ENCODE measurements around the gene NOTCH2.
"Not testable (repeated sequence)": the region's sequence is repeated elsewhere in the genome, so short reads cannot be mapped to it uniquely, and the experiment has no call there.

NOTCH2 gene

GRCh38 chr1:120069067-120069919, at the start of gene NOTCH2:
Gene NOTCH2 (minus strand): TSS chr1:120069662. CDS start chr1:120069406, 256 bp downstream.
- DNase-seq, result not testable (repeated sequence)

- not testable (repeated sequence) for DNase-seq
Observed at GRCh38 chr1:120117371-120118177, 48.1 kb upstream of the NOTCH2 start.

- not testable (repeated sequence) for DNase-seq
Observed at GRCh38 chr1:120116094-120116493, 46.6 kb upstream of the NOTCH2 start.

DNA sequence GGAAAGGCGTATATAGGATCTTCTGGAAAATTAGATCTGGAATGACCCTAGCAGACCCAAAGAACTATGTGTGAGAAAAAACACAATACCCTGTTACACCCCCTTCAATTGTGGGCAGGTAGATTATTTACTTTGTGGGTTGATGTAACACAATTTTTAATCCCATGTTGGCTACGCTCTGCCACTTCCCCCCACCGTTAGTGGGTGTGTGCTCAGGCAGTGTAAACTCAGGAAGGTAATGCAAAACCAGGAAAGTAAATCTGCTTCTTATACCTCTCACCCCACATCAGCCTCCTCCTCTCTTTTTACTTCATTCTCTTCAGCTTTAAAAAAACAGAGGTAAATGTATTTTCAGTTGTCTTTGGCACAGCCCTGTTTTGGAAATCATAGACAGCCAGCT, 43.7 kb upstream of the NOTCH2 start:
- not testable (repeated sequence) for DNase-seq

GRCh38 chr1:120112212-120112611, 42.8 kb upstream of the NOTCH2 start:
- DNase-seq, result not testable (repeated sequence)

GRCh38 chr1:120111771-120112170, 42.3 kb upstream of the NOTCH2 start:
- not testable (repeated sequence) for DNase-seq

GRCh38 chr1:120111008-120111407, 41.5 kb upstream of the NOTCH2 start:
- DNase-seq, result not testable (repeated sequence)

- not testable (repeated sequence) for DNase-seq
Observed at GRCh38 chr1:120109656-120110055, 40.2 kb upstream of the NOTCH2 start.

DNA sequence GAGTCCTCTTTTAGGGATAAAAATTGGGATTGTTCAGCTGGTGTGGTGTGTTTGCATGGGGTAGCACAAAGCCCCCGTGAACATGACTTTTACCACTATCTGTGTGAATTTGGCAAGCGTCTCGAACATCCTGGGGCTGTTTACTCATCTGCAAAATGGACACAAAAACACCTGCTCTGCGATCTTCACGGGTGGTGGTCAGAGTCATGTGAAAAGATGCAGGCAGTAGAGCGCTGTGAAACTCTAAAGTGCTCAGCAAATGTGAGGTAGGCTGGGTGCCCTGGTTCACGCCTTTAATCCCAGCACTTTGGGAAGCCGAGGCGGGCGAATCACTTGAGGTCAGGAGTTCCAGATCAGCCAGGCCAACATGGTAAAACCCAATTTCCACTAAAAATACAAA, 39.7 kb upstream of the NOTCH2 start:
- DNase-seq, result not testable (repeated sequence)

DNA sequence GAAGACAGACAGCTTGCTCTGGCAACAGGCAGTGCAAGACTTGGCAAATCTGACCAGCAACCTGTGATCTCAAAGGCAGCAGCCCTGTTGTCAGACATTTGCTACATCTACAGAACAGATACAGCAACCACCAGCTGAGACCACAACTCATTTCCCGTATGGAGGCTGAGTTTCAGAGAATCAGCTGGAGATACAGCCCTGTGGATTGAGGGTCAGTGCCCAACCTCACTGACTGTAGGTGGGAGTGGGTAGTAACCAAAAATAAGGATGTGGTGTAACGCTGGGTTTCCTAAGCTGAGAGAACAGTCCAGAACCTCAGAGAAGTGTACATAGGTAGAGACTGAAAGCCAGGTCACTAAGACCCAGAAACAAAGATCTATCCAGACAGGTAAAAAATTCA, 35.8 kb upstream of the NOTCH2 start:
- DNase-seq, result not testable (repeated sequence)

DNA sequence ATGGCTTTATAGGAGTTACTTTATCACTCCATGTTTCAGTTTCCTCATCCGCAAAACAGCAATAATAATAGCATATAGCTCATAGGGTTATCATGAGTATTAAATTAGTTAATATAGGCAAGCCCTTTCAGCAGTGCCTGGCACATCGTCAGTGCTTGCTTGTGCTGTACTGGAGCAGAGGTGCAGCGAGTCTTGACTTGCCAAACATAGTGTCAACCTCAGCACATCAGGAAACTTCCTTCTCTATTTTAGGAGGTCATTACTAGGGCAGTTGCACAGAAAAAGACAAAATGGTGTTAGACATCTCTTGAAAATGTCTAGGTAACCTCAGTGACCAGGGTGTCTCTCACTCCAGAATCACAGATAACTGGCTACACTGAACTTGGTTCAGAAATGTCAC, 34.3 kb upstream of the NOTCH2 start:
- not testable (repeated sequence) for DNase-seq

GRCh38 chr1:120101593-120101992, 32.1 kb upstream of the NOTCH2 start:
- not testable (repeated sequence) for DNase-seq

DNA sequence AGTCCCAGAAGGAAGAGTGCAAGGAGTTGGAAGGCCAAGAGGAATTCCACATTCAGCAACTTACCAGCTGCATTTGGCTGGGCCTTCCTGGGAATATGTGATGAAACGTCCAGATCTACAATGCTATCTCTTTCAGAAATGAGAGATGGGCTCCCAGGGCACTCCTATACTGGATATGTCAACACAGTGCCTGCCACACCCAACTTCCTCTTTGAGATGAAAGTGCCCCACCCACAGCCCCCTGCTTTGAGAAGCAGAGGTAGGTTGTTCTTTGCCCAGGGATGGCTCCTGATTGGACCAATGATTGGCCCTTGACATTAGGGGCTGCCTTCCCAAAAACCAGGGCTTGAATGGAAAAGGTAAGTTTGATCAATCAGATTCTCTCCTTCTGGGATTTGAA, 31.1 kb upstream of the NOTCH2 start:
- DNase-seq, result not testable (repeated sequence)

- not testable (repeated sequence) for DNase-seq
Observed at GRCh38 chr1:120098986-120099759, 29.7 kb upstream of the NOTCH2 start.

- not testable (repeated sequence) for DNase-seq
Observed at GRCh38 chr1:120096981-120097545, 27.6 kb upstream of the NOTCH2 start.

GRCh38 chr1:120093548-120094181, 24.2 kb upstream of the NOTCH2 start:
- not testable (repeated sequence) for DNase-seq

GRCh38 chr1:120092232-120093218, 23.1 kb upstream of the NOTCH2 start:
- DNase-seq, result not testable (repeated sequence)

DNA sequence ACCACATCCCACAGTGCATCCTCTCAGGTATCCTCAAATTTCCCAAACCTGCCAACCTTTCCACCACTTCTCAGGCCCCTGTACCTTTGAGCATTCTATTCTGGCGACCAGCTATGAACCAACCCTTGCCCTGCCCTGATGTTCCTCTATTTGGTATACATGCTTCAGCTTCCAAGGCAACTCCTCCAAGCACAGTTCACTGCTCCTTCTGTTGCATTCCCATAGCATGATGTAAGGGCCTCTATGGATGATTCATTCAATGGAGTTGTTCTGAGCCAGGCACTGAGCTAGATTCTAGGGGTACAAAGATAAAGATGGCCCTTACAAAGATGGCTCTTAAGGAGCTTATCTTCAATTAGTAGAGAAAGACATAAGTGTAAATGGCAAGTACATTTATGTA, 21.4 kb upstream of the NOTCH2 start:
- not testable (repeated sequence) for DNase-seq

DNA sequence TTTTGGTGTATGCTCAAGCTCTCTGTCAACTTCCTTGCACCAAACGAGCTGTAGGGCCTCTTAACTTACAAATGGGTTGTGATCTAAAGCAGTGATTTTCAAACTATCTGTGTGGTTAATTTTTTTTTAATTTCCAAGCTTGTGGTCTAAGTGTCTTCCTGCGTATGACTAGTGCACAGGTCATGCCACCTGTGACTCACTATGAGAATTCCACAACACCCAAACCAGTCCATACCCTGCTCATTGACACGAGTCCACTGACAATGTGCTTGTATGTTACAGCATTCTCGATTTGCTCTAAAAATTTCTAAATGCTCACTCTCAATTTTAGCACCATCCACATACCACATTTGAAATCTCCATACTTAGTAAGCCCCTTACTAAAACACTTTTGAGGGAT, 18.5 kb upstream of the NOTCH2 start:
- not testable (repeated sequence) for DNase-seq

- DNase-seq, result not testable (repeated sequence)
Observed at GRCh38 chr1:120069920-120070214, 405 bp upstream of the NOTCH2 start.

DNA sequence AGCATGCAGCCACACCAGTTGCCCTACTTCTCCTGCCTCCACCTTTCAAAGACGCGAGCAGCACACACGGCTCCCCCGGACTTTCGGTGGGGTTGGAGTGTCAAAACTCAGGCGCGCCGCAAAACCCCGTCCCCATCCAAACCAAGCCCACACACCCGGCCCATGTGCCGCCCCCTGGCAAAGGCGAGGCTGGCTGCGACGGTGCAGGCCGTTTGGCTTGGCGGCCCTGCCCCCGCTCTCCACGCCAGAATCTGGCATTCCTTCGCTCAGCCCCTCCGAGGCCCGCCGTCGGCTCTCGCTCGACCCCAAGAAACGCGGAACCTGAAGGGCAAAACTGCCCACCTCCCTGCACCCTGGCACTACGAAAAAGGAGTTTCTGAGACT, 787 bp downstream of the NOTCH2 start:
- DNase-seq, result not testable (repeated sequence)

All from NCI-H2081 treated with DMSO at 0.1 percent for 48 hours (cell line).